ENCODE measurements around the gene GPHN. TPM values are rescaled to one million over a fixed set of nuclear protein-coding genes. Genes with fewer than 3 reads are reported as not detected.

GPHN gene
- total RNA-seq, 2 experiments from 2014 or later, result 10.0 to 10.7 TPM

GRCh38 chr14:66473223-66473622 is 34.7 kb upstream of the GPHN start:
- no peak for DNase-seq
- H3K4me1 ChIP-seq (ENCODE audit: insufficient read depth, low read length), result no peaks in the 10 kb centered on the region
- no peak overlapping the region for H3K27ac Mint-ChIP-seq
- no peaks in the 10 kb centered on the region for H3K27me3 Mint-ChIP-seq
- TF ChIP-seq, protein P1, sequence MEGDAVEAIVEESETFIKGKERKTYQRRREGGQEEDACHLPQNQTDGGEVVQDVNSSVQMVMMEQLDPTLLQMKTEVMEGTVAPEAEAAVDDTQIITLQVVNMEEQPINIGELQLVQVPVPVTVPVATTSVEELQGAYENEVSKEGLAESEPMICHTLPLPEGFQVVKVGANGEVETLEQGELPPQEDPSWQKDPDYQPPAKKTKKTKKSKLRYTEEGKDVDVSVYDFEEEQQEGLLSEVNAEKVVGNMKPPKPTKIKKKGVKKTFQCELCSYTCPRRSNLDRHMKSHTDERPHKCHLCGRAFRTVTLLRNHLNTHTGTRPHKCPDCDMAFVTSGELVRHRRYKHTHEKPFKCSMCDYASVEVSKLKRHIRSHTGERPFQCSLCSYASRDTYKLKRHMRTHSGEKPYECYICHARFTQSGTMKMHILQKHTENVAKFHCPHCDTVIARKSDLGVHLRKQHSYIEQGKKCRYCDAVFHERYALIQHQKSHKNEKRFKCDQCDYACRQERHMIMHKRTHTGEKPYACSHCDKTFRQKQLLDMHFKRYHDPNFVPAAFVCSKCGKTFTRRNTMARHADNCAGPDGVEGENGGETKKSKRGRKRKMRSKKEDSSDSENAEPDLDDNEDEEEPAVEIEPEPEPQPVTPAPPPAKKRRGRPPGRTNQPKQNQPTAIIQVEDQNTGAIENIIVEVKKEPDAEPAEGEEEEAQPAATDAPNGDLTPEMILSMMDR (IDR thresholded peaks at IDR 0.05), result no peak
- H3K4me3 Mint-ChIP-seq, result no peak overlapping the region
- H3K36me3 Mint-ChIP-seq (ENCODE audit: low read depth), result peaks cover 42% of the 10 kb centered on the region
- peaks cover 4% of the 10 kb centered on the region for H3K9me3 Mint-ChIP-seq
- no peak overlapping the region for H3K27ac ChIP-seq (ENCODE audit: low read depth in 1 of 2, low read length in 2 of 2)
- no peak overlapping the region for H3K4me3 ChIP-seq (ENCODE audit: low read length)
- ChIA-PET CTCF (no interaction called here), POLR2A (no interaction called here)
- intact Hi-C loops (cut with DNase I, micrococcal nuclease), result no loop called here
- no peaks in the 10 kb centered on the region for H3K27me3 ChIP-seq (ENCODE audit: control insufficient read depth in 1 of 2, insufficient read depth in 2 of 2, low read length in 2 of 2)
- H3K4me1 Mint-ChIP-seq (ENCODE audit: low read depth), result no peaks in the 10 kb centered on the region
- no peak for ATAC-seq (ENCODE audit: poor library complexity)
- no peaks in the 10 kb centered on the region for H3K36me3 ChIP-seq (ENCODE audit: insufficient read depth, low read length)
- H3K9me3 ChIP-seq (ENCODE audit: control insufficient read depth in 1 of 2, insufficient read depth in 1 of 2, low read length in 2 of 2), result peaks cover 0 to 11% of the 10 kb centered on the region in 2 experiments

- Histone ChIP-seq H3K9me3 (ENCODE audit: control insufficient read depth in 1 of 2, insufficient read depth in 1 of 2, low read length in 2 of 2) (no peaks in the 10 kb centered on the region), H3K4me1 (ENCODE audit: insufficient read depth, low read length) (no peaks in the 10 kb centered on the region), H3K27me3 (ENCODE audit: control insufficient read depth in 1 of 2, insufficient read depth in 2 of 2, low read length in 2 of 2) (no peaks in the 10 kb centered on the region), H3K36me3 (ENCODE audit: insufficient read depth, low read length) (no peaks in the 10 kb centered on the region), H3K4me3 (ENCODE audit: low read length) (no peak overlapping the region), H3K27ac (ENCODE audit: low read depth in 1 of 2, low read length in 2 of 2) (no peak overlapping the region)
- Mint-ChIP-seq H3K36me3 (ENCODE audit: low read depth) (peaks cover 17% of the 10 kb centered on the region), H3K4me3 (no peak overlapping the region), H3K27ac (no peak overlapping the region), H3K27me3 (no peaks in the 10 kb centered on the region), H3K9me3 (no peaks in the 10 kb centered on the region), H3K4me1 (ENCODE audit: low read depth) (no peaks in the 10 kb centered on the region)
- TF ChIP-seq, protein P1 (IDR thresholded peaks at IDR 0.05), result no peak
- intact Hi-C loops (cut with DNase I, micrococcal nuclease), result no loop called here
- POLR2A ChIA-PET, result no interaction called here
- CTCF ChIA-PET, result no interaction called here
- no peak for DNase-seq
- no peak for ATAC-seq (ENCODE audit: poor library complexity)
Measured at GRCh38 chr14:66476964-66477363, 31.0 kb upstream of the GPHN start.

DNA sequence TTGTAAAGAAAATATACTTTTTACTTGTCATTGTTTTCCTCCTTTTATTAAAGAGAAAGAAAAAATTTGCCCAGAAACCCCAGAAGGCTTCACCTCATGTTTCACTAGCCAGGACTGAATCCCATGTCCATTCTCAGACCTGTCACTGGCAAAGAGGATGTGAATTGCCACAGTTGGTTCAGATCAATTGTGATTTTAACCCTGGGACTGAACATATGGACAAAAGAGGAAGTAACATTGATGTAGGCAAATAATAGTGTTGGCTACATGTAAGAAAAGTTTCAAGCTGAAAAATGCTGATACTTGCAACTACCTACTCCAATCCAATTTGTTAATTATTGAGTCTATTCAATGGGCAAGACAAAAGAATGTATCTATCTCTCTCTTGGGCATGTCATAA is 30.4 kb upstream of the GPHN start:
- no peaks in the 10 kb centered on the region for H3K4me1 ChIP-seq (ENCODE audit: insufficient read depth, low read length)
- ATAC-seq (ENCODE audit: poor library complexity) (no peak), DNase-seq (no peak)
- intact Hi-C loops (cut with DNase I, micrococcal nuclease), result no loop called here
- Mint-ChIP-seq H3K36me3 (ENCODE audit: low read depth) (peaks cover 11% of the 10 kb centered on the region), H3K4me1 (ENCODE audit: low read depth) (no peaks in the 10 kb centered on the region), H3K27ac (no peak overlapping the region), H3K4me3 (no peak overlapping the region), H3K27me3 (no peaks in the 10 kb centered on the region), H3K9me3 (no peaks in the 10 kb centered on the region)
- no peak overlapping the region for H3K27ac ChIP-seq (ENCODE audit: low read depth in 1 of 2, low read length in 2 of 2)
- H3K4me3 ChIP-seq (ENCODE audit: low read length), result no peak overlapping the region
- no peaks in the 10 kb centered on the region for H3K27me3 ChIP-seq (ENCODE audit: control insufficient read depth in 1 of 2, insufficient read depth in 2 of 2, low read length in 2 of 2)
- no peaks in the 10 kb centered on the region for H3K9me3 ChIP-seq (ENCODE audit: control insufficient read depth in 1 of 2, insufficient read depth in 1 of 2, low read length in 2 of 2)
- CTCF ChIA-PET, result no interaction called here
- TF ChIP-seq, protein P1 (IDR thresholded peaks at IDR 0.05), result no peak
- POLR2A ChIA-PET, result no interaction called here
- H3K36me3 ChIP-seq (ENCODE audit: insufficient read depth, low read length), result no peaks in the 10 kb centered on the region
